ENCODE results near the gene IFITM2.

IFITM2 gene

DNA sequence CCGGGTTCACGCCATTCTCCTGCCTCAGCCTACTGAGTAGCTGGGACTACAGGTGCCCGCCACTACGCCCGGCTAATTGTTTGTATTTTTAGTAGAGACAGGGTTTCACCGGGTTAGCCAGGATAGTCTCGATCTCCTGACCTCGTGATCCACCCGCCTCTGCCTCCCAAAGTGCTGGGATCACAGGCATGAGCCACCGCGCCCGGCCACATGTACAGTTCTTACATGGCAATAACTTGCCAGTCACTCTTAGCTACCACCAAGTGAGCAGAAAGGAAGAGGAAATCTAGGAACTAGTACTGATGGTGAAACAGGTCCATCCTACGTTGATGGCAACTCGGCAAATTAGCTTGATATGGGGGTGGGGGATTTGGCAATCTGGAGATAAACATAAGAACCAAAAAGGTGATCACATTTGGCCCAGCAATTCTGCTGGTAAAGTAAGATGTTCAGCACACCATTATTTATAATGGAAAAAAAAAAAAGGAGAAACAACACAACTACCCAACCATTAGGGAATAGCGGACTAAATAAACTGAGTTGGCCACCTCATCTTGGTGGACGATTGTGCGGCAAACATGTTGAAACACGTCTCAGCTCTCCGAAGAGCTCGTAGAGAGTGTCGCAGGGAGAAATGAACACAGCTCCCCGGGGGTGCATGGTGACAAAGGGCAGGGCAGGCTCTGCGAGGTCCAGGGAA is 24.1 kb upstream of the IFITM2 start:
- peaks cover 9% of the 10 kb centered on the region; the same call in 1 of the 2 replicates for H3K27me3 ChIP-seq (ENCODE audit: low read depth, low read length)
- peaks cover 6% of the 10 kb centered on the region for H3K4me1 ChIP-seq (ENCODE audit: low read length)
- no peak overlapping the region for H3K4me2 ChIP-seq (ENCODE audit: low read length)
- no peaks in the 10 kb centered on the region for H3K9me3 ChIP-seq (ENCODE audit: insufficient read depth, low read length)
- no peaks in the 10 kb centered on the region for H3K36me3 ChIP-seq (replicated peaks; ENCODE audit: low read depth, low read length)
- H3K79me2 ChIP-seq (ENCODE audit: low read length), result no peaks in the 10 kb centered on the region
- TF ChIP-seq, protein P1, sequence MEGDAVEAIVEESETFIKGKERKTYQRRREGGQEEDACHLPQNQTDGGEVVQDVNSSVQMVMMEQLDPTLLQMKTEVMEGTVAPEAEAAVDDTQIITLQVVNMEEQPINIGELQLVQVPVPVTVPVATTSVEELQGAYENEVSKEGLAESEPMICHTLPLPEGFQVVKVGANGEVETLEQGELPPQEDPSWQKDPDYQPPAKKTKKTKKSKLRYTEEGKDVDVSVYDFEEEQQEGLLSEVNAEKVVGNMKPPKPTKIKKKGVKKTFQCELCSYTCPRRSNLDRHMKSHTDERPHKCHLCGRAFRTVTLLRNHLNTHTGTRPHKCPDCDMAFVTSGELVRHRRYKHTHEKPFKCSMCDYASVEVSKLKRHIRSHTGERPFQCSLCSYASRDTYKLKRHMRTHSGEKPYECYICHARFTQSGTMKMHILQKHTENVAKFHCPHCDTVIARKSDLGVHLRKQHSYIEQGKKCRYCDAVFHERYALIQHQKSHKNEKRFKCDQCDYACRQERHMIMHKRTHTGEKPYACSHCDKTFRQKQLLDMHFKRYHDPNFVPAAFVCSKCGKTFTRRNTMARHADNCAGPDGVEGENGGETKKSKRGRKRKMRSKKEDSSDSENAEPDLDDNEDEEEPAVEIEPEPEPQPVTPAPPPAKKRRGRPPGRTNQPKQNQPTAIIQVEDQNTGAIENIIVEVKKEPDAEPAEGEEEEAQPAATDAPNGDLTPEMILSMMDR (IDR thresholded peaks at IDR 0.05; ENCODE audit: low read depth, low read length), result no peak
- no peak for TF ChIP-seq EZH2phosphoT487 (IDR thresholded peaks at IDR 0.05; ENCODE audit: low read depth)
- H3K9ac ChIP-seq (ENCODE audit: low read length), result no peak overlapping the region
- H3K27ac ChIP-seq (ENCODE audit: low read length), result no peak overlapping the region
- no peak overlapping the region for H3K4me3 ChIP-seq (ENCODE audit: low read length)
- H2AFZ ChIP-seq (ENCODE audit: low read depth, low read length), result no peak overlapping the region
- no peaks in the 10 kb centered on the region for H4K20me1 ChIP-seq (ENCODE audit: insufficient read depth, low read length)

DNA sequence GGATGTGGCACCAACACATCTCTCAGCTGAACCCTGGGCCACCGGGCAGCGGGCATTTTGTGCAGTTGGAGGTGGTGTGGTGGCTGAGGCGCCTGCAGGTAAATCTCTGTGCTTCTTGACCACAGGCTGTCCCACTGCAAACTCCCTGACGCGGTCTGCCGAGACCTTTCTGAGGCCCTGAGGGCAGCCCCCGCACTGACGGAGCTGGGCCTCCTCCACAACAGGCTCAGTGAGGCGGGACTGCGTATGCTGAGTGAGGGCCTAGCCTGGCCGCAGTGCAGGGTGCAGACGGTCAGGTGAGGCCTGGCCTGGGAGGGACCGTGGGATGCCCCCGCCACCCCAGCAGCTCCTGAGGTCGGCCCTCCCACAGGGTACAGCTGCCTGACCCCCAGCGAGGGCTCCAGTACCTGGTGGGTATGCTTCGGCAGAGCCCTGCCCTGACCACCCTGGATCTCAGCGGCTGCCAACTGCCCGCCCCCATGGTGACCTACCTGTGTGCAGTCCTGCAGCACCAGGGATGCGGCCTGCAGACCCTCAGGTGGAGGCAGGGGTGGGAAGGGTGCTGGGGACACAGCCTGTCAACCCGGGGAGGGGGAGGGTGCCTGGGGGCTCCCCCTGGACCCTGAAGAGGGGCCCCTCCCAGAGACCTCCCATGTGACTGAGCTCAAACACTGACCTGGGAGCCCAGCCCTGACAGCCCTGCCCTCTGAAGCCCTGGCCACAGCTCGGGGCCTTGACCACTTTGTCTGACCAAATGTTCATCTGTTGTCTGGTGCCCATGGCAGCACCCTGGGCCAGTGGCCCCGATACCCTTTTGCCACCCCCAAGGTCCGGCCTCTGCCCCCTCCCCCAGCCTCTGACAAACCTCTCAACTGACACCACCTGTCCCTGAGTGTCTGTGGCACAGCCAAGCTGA is 23.3 kb upstream of the IFITM2 start:
- H3K79me2 ChIP-seq (ENCODE audit: low read length), result no peaks in the 10 kb centered on the region
- peaks cover 9% of the 10 kb centered on the region; the same call in 1 of the 2 replicates for H3K27me3 ChIP-seq (ENCODE audit: low read depth, low read length)
- no peak overlapping the region for H2AFZ ChIP-seq (ENCODE audit: low read depth, low read length)
- H3K36me3 ChIP-seq (replicated peaks; ENCODE audit: low read depth, low read length), result no peaks in the 10 kb centered on the region
- no peaks in the 10 kb centered on the region for H3K9me3 ChIP-seq (ENCODE audit: insufficient read depth, low read length)
- H3K9ac ChIP-seq (ENCODE audit: low read length), result no peak overlapping the region
- H3K27ac ChIP-seq (ENCODE audit: low read length), result no peak overlapping the region
- no peaks in the 10 kb centered on the region for H4K20me1 ChIP-seq (ENCODE audit: insufficient read depth, low read length)
- TF ChIP-seq, protein P1 (IDR thresholded peaks at IDR 0.05; ENCODE audit: low read depth, low read length), result no peak
- TF ChIP-seq EZH2phosphoT487 (IDR thresholded peaks at IDR 0.05; ENCODE audit: low read depth), result no peak
- no peak overlapping the region for H3K4me2 ChIP-seq (ENCODE audit: low read length)
- H3K4me1 ChIP-seq (ENCODE audit: low read length), result peaks cover 6% of the 10 kb centered on the region
- no peak overlapping the region for H3K4me3 ChIP-seq (ENCODE audit: low read length)

GRCh38 chr11:285021-285893 is 22.4 kb upstream of the IFITM2 start:
- Histone ChIP-seq H3K9me3 (ENCODE audit: insufficient read depth, low read length) (no peaks in the 10 kb centered on the region), H3K4me3 (ENCODE audit: low read length) (no peak overlapping the region), H3K9ac (ENCODE audit: low read length) (no peak overlapping the region), H3K4me2 (ENCODE audit: low read length) (no peak overlapping the region), H2AFZ (ENCODE audit: low read depth, low read length) (no peak overlapping the region), H3K4me1 (ENCODE audit: low read length) (peaks cover 12% of the 10 kb centered on the region), H3K79me2 (ENCODE audit: low read length) (no peaks in the 10 kb centered on the region; the same call in 1 of the 2 replicates), H3K27ac (ENCODE audit: low read length) (no peak overlapping the region), H3K36me3 (replicated peaks; ENCODE audit: low read depth, low read length) (no peaks in the 10 kb centered on the region), H3K27me3 (ENCODE audit: low read depth, low read length) (peaks cover 9% of the 10 kb centered on the region; the same call in 1 of the 2 replicates), H4K20me1 (ENCODE audit: insufficient read depth, low read length) (no peaks in the 10 kb centered on the region)
- no peak for TF ChIP-seq EZH2phosphoT487 (IDR thresholded peaks at IDR 0.05; ENCODE audit: low read depth)
- TF ChIP-seq, protein P1 (IDR thresholded peaks at IDR 0.05; ENCODE audit: low read depth, low read length), result no peak
